K562 (cell line): ENCODE measurements around the gene RERE. TPM values are rescaled to one million over a fixed set of nuclear protein-coding genes. Genes with fewer than 3 reads are reported as not detected.

Source experiments
- ATF1 ChIP-seq, 2 experiments: fragments of 450-650 bp in 1 of 2; IDR thresholded peaks; 2 replicates each; pipeline ENCODE4 v1.6.1; 2016; ENCODE audit warnings: missing compliant biosample characterization in 1 of 2, missing genetic modification characterization in 1 of 2
- ESRRA ChIP-seq: fragments of 450-650 bp; IDR thresholded peaks from 2 replicates; pipeline ENCODE4 v1.6.1; 2014; ENCODE audit warnings: low read depth, mild to moderate bottlenecking, moderate library complexity, borderline replicate concordance
- FOSL1 ChIP-seq: fragments of 200-800 bp; sonication (Bioruptor generic); conservative IDR thresholded peaks from 2 replicates; pipeline ENCODE4 v1.6.1; 2016; ENCODE audit warnings: missing genetic modification characterization, missing compliant biosample characterization
- KAT2B ChIP-seq: IDR thresholded peaks from one replicate; pipeline ENCODE4 v1.6.1; 2012; ENCODE audit warnings: low read depth, mild to moderate bottlenecking, control low read depth, inconsistent platforms, low read length, moderate library complexity
- KLF16 ChIP-seq: IDR thresholded peaks from 2 replicates; pipeline ENCODE4 v1.6.1; 2016; ENCODE audit warnings: antibody characterized with exemption
- polyA plus RNA-seq, 8 experiments: library from polyadenylated mRNA; depleted of rRNA in 4 of 8; stranded (reverse) in 5 of 8; unstranded in 3 of 8; fragments of >200 nt; fragmentation: Nextera tagmentation in 2 of 8; fragmentation: Illumina TruSeq in 1 of 8; extraction: Ambion mirVana in 2 of 8; extraction: Trizol in 1 of 8; gene quantifications; 2 replicates each; pipeline versions ENCODE4 v1.2.1 to v1.2.3, GENCODE V29; 2011 to 2014; ENCODE audit warnings: inconsistent platforms in 1 of 8, missing spikeins in 1 of 8
- total RNA-seq, 7 experiments: library from RNA; depleted of rRNA in 6 of 7; stranded (reverse); fragments of >200 nt in 6 of 7; fragmentation: Illumina TruSeq in 2 of 7; extraction: Trizol in 2 of 7; gene quantifications; 2 replicates each; pipeline versions ENCODE4 v1.2.1 to v1.2.3, GENCODE V29; 2011 to 2021; ENCODE audit warnings: low replicate concordance in 1 of 7
- TF ChIP-seq, protein P1 (sequence below): fragments of 450-650 bp; IDR thresholded peaks from 2 replicates; pipeline ENCODE4 v1.6.1; 2016; ENCODE audit warnings: mild to moderate bottlenecking, moderate library complexity
- TF ChIP-seq, protein P2 (sequence below): fragments of 450-650 bp; IDR thresholded peaks from 2 replicates; pipeline ENCODE4 v1.6.1; 2016; ENCODE audit warnings: low read depth

The RERE gene
- total and polyA plus RNA-seq, 9 of the 15 experiments (the other 6 are each of a cell fraction or from before 2014, with no cell fraction given): 3.0 to 51.5 (median 13.4) TPM

DNA sequence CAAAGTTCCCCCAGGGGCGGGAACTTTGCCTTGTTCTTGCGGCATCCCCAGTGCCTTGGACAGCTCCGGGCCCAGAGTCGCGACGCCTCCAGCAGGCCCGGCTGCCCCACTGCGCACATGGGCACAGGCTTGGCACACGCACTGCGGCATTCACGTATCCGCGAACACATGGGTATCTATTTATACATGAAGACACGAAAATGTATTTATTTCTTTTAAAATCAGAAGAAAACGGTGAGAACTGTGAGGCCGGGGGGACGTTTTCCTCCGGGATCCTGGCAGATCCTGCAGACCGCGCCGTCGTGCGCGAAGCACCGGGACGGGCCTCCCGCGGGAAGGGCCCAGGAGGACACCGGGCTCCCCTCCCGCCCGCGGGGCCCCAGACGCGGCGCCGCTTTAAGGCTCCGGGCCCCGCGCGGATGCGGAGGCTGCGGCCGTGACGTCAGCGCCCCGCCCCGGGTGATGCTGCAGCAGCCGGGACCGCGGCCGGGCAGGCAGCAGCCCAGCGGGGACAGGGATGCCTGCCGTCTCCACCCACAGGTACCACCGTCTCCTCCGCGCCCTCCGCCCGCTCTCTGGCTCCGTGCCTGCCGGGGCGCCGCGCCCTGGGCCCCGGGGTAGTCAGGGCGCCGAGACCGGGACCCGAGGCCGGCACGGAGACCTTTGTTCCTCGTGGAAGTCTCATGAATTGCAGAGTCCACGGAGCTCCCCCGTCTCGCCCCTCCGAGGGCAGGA lies 499.6 kb downstream of the RERE start, which contains the start of gene SLC45A1 (continued):
- no peak; the same call in 1 of the 2 replicates for TF ChIP-seq ATF1 (CRISPR knock-in tag; IDR thresholded peaks at IDR 0.05)
- peak; percentile 97 for TF ChIP-seq ATF1 (tag; IDR thresholded peaks at IDR 0.05)
- TF ChIP-seq, protein P1, sequence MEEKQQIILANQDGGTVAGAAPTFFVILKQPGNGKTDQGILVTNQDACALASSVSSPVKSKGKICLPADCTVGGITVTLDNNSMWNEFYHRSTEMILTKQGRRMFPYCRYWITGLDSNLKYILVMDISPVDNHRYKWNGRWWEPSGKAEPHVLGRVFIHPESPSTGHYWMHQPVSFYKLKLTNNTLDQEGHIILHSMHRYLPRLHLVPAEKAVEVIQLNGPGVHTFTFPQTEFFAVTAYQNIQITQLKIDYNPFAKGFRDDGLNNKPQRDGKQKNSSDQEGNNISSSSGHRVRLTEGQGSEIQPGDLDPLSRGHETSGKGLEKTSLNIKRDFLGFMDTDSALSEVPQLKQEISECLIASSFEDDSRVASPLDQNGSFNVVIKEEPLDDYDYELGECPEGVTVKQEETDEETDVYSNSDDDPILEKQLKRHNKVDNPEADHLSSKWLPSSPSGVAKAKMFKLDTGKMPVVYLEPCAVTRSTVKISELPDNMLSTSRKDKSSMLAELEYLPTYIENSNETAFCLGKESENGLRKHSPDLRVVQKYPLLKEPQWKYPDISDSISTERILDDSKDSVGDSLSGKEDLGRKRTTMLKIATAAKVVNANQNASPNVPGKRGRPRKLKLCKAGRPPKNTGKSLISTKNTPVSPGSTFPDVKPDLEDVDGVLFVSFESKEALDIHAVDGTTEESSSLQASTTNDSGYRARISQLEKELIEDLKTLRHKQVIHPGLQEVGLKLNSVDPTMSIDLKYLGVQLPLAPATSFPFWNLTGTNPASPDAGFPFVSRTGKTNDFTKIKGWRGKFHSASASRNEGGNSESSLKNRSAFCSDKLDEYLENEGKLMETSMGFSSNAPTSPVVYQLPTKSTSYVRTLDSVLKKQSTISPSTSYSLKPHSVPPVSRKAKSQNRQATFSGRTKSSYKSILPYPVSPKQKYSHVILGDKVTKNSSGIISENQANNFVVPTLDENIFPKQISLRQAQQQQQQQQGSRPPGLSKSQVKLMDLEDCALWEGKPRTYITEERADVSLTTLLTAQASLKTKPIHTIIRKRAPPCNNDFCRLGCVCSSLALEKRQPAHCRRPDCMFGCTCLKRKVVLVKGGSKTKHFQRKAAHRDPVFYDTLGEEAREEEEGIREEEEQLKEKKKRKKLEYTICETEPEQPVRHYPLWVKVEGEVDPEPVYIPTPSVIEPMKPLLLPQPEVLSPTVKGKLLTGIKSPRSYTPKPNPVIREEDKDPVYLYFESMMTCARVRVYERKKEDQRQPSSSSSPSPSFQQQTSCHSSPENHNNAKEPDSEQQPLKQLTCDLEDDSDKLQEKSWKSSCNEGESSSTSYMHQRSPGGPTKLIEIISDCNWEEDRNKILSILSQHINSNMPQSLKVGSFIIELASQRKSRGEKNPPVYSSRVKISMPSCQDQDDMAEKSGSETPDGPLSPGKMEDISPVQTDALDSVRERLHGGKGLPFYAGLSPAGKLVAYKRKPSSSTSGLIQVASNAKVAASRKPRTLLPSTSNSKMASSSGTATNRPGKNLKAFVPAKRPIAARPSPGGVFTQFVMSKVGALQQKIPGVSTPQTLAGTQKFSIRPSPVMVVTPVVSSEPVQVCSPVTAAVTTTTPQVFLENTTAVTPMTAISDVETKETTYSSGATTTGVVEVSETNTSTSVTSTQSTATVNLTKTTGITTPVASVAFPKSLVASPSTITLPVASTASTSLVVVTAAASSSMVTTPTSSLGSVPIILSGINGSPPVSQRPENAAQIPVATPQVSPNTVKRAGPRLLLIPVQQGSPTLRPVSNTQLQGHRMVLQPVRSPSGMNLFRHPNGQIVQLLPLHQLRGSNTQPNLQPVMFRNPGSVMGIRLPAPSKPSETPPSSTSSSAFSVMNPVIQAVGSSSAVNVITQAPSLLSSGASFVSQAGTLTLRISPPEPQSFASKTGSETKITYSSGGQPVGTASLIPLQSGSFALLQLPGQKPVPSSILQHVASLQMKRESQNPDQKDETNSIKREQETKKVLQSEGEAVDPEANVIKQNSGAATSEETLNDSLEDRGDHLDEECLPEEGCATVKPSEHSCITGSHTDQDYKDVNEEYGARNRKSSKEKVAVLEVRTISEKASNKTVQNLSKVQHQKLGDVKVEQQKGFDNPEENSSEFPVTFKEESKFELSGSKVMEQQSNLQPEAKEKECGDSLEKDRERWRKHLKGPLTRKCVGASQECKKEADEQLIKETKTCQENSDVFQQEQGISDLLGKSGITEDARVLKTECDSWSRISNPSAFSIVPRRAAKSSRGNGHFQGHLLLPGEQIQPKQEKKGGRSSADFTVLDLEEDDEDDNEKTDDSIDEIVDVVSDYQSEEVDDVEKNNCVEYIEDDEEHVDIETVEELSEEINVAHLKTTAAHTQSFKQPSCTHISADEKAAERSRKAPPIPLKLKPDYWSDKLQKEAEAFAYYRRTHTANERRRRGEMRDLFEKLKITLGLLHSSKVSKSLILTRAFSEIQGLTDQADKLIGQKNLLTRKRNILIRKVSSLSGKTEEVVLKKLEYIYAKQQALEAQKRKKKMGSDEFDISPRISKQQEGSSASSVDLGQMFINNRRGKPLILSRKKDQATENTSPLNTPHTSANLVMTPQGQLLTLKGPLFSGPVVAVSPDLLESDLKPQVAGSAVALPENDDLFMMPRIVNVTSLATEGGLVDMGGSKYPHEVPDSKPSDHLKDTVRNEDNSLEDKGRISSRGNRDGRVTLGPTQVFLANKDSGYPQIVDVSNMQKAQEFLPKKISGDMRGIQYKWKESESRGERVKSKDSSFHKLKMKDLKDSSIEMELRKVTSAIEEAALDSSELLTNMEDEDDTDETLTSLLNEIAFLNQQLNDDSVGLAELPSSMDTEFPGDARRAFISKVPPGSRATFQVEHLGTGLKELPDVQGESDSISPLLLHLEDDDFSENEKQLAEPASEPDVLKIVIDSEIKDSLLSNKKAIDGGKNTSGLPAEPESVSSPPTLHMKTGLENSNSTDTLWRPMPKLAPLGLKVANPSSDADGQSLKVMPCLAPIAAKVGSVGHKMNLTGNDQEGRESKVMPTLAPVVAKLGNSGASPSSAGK: peak; percentile 50
- TF ChIP-seq, protein P2, sequence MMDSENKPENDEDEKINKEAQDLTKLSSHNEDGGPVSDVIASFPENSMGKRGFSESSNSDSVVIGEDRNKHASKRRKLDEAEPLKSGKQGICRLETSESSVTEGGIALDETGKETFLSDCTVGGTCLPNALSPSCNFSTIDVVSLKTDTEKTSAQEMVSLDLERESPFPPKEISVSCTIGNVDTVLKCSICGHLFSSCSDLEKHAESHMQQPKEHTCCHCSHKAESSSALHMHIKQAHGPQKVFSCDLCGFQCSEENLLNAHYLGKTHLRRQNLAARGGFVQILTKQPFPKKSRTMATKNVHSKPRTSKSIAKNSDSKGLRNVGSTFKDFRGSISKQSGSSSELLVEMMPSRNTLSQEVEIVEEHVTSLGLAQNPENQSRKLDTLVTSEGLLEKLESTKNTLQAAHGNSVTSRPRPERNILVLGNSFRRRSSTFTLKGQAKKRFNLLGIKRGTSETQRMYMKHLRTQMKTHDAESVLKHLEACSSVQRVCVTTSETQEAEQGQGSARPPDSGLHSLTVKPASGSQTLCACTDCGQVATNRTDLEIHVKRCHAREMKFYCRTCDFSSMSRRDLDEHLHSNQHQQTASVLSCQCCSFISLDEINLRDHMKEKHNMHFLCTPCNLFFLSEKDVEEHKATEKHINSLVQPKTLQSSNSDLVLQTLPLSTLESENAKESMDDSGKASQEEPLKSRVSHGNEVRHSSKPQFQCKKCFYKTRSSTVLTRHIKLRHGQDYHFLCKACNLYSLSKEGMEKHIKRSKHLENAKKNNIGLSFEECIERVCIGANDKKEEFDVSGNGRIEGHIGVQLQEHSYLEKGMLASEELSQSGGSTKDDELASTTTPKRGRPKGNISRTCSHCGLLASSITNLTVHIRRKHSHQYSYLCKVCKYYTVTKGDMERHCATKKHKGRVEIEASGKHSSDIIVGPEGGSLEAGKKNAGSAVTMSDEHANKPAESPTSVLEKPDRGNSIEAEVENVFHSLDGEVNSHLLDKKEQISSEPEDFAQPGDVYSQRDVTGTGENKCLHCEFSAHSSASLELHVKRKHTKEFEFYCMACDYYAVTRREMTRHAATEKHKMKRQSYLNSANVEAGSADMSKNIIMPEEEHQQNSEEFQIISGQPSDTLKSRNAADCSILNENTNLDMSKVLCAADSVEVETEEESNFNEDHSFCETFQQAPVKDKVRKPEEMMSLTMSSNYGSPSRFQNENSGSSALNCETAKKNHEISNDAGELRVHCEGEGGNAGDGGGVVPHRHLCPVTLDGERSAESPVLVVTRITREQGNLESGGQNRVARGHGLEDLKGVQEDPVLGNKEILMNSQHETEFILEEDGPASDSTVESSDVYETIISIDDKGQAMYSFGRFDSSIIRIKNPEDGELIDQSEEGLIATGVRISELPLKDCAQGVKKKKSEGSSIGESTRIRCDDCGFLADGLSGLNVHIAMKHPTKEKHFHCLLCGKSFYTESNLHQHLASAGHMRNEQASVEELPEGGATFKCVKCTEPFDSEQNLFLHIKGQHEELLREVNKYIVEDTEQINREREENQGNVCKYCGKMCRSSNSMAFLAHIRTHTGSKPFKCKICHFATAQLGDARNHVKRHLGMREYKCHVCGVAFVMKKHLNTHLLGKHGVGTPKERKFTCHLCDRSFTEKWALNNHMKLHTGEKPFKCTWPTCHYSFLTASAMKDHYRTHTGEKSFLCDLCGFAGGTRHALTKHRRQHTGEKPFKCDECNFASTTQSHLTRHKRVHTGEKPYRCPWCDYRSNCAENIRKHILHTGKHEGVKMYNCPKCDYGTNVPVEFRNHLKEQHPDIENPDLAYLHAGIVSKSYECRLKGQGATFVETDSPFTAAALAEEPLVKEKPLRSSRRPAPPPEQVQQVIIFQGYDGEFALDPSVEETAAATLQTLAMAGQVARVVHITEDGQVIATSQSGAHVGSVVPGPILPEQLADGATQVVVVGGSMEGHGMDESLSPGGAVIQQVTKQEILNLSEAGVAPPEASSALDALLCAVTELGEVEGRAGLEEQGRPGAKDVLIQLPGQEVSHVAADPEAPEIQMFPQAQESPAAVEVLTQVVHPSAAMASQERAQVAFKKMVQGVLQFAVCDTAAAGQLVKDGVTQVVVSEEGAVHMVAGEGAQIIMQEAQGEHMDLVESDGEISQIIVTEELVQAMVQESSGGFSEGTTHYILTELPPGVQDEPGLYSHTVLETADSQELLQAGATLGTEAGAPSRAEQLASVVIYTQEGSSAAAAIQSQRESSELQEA: no peak
- no peak for TF ChIP-seq FOSL1
- peak; percentile 28; the same call in 1 of the 2 replicates for TF ChIP-seq KLF16
- no peak for TF ChIP-seq KAT2B
- 0 out of 2 replicates have a peak, but pooled peaks have one; percentile 37 for TF ChIP-seq ESRRA
